ENCODE results near the gene PBX1. TPM values are rescaled to one million over a fixed set of nuclear protein-coding genes. Genes with fewer than 3 reads are reported as not detected.

The PBX1 gene
- total RNA-seq, 1 donor from 2014 or later = 29.7 TPM

- H3K27me3 Mint-ChIP-seq (ENCODE audit: unreplicated experiment) = no peaks in the 10 kb centered on the region
- no peak overlapping the region for H3K27ac Mint-ChIP-seq (ENCODE audit: unreplicated experiment)
Observed at GRCh38 chr1:164754088-164754600, 195.2 kb downstream of the PBX1 start.

DNA sequence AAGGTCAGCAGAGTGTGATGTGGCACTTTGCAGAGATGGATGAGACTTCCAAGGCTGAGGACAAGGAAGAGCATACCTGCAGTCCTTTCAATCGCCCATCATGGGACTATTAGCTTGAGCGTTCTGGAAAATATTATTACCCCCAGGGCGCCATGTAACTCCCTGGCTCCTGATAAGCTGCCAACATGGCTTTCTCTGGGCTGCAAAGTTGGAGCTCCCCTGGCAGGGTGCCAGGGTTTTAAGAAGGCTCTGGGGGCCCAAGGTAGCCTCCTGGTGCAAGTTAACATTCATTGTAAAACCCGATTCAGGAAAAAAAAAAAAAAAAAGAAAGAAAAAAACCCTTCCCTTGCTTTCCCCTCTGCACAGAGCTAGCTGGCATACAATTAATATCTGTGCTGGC is 196.7 kb downstream of the PBX1 start:
- Mint-ChIP-seq H3K4me3 (ENCODE audit: unreplicated experiment) (no peak overlapping the region), H3K9me3 (ENCODE audit: unreplicated experiment) (peaks cover 8% of the 10 kb centered on the region), H3K36me3 (ENCODE audit: unreplicated experiment) (peaks cover 2% of the 10 kb centered on the region), H3K27ac (ENCODE audit: unreplicated experiment) (no peak overlapping the region), H3K4me1 (ENCODE audit: unreplicated experiment) (peaks cover 11% of the 10 kb centered on the region), H3K27me3 (ENCODE audit: unreplicated experiment) (no peaks in the 10 kb centered on the region)
- TF ChIP-seq, protein P1, sequence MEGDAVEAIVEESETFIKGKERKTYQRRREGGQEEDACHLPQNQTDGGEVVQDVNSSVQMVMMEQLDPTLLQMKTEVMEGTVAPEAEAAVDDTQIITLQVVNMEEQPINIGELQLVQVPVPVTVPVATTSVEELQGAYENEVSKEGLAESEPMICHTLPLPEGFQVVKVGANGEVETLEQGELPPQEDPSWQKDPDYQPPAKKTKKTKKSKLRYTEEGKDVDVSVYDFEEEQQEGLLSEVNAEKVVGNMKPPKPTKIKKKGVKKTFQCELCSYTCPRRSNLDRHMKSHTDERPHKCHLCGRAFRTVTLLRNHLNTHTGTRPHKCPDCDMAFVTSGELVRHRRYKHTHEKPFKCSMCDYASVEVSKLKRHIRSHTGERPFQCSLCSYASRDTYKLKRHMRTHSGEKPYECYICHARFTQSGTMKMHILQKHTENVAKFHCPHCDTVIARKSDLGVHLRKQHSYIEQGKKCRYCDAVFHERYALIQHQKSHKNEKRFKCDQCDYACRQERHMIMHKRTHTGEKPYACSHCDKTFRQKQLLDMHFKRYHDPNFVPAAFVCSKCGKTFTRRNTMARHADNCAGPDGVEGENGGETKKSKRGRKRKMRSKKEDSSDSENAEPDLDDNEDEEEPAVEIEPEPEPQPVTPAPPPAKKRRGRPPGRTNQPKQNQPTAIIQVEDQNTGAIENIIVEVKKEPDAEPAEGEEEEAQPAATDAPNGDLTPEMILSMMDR (IDR thresholded peaks at IDR 0.05) = no peak
- no peak for DNase-seq (ENCODE audit: extremely low spot score, unreplicated experiment)

More at GRCh38 chr1:164754088-164754600, 195.2 kb downstream of the PBX1 start:
- DNase-seq (ENCODE audit: extremely low spot score, unreplicated experiment) = no peak
- TF ChIP-seq, protein P1 (IDR thresholded peaks at IDR 0.05) = no peak
- H3K4me3 Mint-ChIP-seq (ENCODE audit: unreplicated experiment) = no peak overlapping the region
- H3K4me1 Mint-ChIP-seq (ENCODE audit: unreplicated experiment) = peaks cover 14% of the 10 kb centered on the region
- H3K36me3 Mint-ChIP-seq (ENCODE audit: unreplicated experiment) = no peaks in the 10 kb centered on the region
- H3K9me3 Mint-ChIP-seq (ENCODE audit: unreplicated experiment) = peaks cover 8% of the 10 kb centered on the region

DNA sequence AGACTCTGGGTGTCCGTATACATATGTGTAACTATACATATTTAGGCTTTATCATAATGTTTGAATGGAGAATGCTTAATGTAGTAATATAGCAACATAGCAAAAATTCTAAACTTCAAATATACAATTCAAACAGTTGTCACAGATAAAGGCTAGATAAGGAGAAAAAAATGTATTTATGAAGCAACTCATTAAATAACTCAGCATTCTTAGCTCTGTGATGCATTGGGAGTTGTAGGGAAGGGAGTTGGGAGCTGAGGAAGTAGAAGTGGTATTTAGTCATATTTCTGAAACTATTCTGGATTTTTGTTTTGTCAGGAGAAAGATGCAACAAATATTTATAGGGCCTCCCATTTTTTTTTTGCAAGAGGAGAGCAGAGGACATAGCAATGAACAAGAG is 197.8 kb downstream of the PBX1 start:
- no peak for DNase-seq (ENCODE audit: extremely low spot score, unreplicated experiment)
- no peak overlapping the region for H3K4me3 Mint-ChIP-seq (ENCODE audit: unreplicated experiment)
- H3K4me1 Mint-ChIP-seq (ENCODE audit: unreplicated experiment) = peaks cover 10% of the 10 kb centered on the region
- TF ChIP-seq, protein P1 (IDR thresholded peaks at IDR 0.05) = no peak
- no peaks in the 10 kb centered on the region for H3K27me3 Mint-ChIP-seq (ENCODE audit: unreplicated experiment)
- peaks cover 2% of the 10 kb centered on the region for H3K36me3 Mint-ChIP-seq (ENCODE audit: unreplicated experiment)
- H3K27ac Mint-ChIP-seq (ENCODE audit: unreplicated experiment) = no peak overlapping the region
- peaks cover 8% of the 10 kb centered on the region for H3K9me3 Mint-ChIP-seq (ENCODE audit: unreplicated experiment)

- no peak for DNase-seq (ENCODE audit: extremely low spot score, unreplicated experiment)
- H3K27me3 Mint-ChIP-seq (ENCODE audit: unreplicated experiment) = no peaks in the 10 kb centered on the region
- H3K27ac Mint-ChIP-seq (ENCODE audit: unreplicated experiment) = no peak overlapping the region
- peaks cover 8% of the 10 kb centered on the region for H3K9me3 Mint-ChIP-seq (ENCODE audit: unreplicated experiment)
- TF ChIP-seq, protein P1 (IDR thresholded peaks at IDR 0.05) = no peak
- H3K4me1 Mint-ChIP-seq (ENCODE audit: unreplicated experiment) = peaks cover 10% of the 10 kb centered on the region
- H3K36me3 Mint-ChIP-seq (ENCODE audit: unreplicated experiment) = peaks cover 2% of the 10 kb centered on the region
- no peak overlapping the region for H3K4me3 Mint-ChIP-seq (ENCODE audit: unreplicated experiment)
Observed at GRCh38 chr1:164757625-164758024, 198.6 kb downstream of the PBX1 start.

DNA sequence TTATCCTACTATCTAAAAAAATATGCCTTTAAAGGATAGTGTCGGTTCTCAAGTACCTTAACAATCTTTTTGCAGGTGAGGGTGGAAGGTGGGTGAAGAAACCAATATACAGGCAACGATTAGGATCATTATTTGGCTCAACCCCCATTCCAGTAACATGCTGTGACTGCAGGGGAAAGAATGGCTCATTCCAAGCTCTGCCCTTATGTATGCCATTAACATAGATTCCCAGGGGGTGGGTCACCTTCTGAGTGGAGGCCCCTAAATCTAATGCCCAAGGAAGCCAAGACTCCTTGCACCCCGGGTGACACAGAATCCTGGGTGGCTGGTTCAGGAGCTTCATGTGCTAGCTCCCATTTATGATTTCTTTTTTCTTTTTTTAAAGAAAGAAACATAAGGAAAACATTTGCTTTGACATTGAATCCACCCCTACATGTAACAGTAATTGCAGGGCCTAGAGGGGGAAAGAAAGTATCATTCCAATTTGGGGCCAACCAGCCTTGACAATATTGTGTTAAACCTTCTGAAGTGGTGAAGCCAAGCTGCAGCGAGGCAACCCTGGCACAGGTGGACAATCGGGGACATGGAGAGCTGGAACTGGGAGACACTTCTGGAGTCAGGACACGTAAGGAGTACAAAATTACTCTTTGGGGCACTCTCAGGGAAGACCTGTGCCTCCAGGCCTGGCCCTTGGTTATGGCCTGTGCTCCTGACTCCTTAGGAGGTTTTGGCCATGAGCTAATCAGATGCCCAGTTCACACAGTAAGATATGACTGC is 200.3 kb downstream of the PBX1 start:
- Mint-ChIP-seq H3K36me3 (ENCODE audit: unreplicated experiment) (peaks cover 2% of the 10 kb centered on the region), H3K27me3 (ENCODE audit: unreplicated experiment) (no peaks in the 10 kb centered on the region), H3K9me3 (ENCODE audit: unreplicated experiment) (peaks cover 8% of the 10 kb centered on the region), H3K27ac (ENCODE audit: unreplicated experiment) (no peak overlapping the region), H3K4me1 (ENCODE audit: unreplicated experiment) (peaks cover 12% of the 10 kb centered on the region), H3K4me3 (ENCODE audit: unreplicated experiment) (no peak overlapping the region)
- TF ChIP-seq, protein P1 (IDR thresholded peaks at IDR 0.05) = no peak
- DNase-seq (ENCODE audit: extremely low spot score, unreplicated experiment) = no peak

All from osteocyte (in vitro differentiated cells).